ENCODE results near the gene DACH1. TPM values are rescaled to one million over a fixed set of nuclear protein-coding genes. Genes with fewer than 3 reads are reported as not detected.

DACH1 gene
- total RNA-seq, 4 donors from 2014 or later, result 0.38 to 5.8 (median 2.5) TPM

GRCh38 chr13:71721104-71721503 is 145.9 kb downstream of the DACH1 start:
- WGBS, 2 donors, result 94% methylated on average over 1 of the region's 1 CpG
- no peak for TF ChIP-seq CTCF (IDR thresholded peaks at IDR 0.05)
- TF ChIP-seq POLR2A (IDR thresholded peaks at IDR 0.05), result no peak
- no peak for DNase-seq (ENCODE audit: low spot score in 2 of 2)
- intact Hi-C loops (cut with DNase I; ENCODE audit: low total_unique reads), result no loop called here
- no peak overlapping the region for H3K4me3 ChIP-seq (ENCODE audit: low read depth, poor library complexity, severe bottlenecking)

- intact Hi-C loops (cut with DNase I; ENCODE audit: low total_unique reads), result no loop called here
- TF ChIP-seq CTCF (IDR thresholded peaks at IDR 0.05) (no peak), POLR2A (IDR thresholded peaks at IDR 0.05) (no peak)
- no peak for DNase-seq (ENCODE audit: low spot score in 2 of 2)
- WGBS, 2 donors, result 69 to 74% methylated on average over 1 of the region's 1 CpG
- no peak overlapping the region for H3K4me3 ChIP-seq (ENCODE audit: low read depth, poor library complexity, severe bottlenecking)
Measured at GRCh38 chr13:71718931-71719330, 148.1 kb downstream of the DACH1 start.

- TF ChIP-seq POLR2A (IDR thresholded peaks at IDR 0.05) (no peak), CTCF (IDR thresholded peaks at IDR 0.05) (no peak)
- intact Hi-C loops (cut with DNase I; ENCODE audit: low total_unique reads), result no loop called here
- WGBS, 2 donors, result 43 to 44% methylated on average over 2 of the region's 2 CpGs
- DNase-seq (ENCODE audit: low spot score in 2 of 2), result no peak
- H3K4me3 ChIP-seq (ENCODE audit: low read depth, poor library complexity, severe bottlenecking), result no peak overlapping the region
Measured at GRCh38 chr13:71714802-71715375, 152.1 kb downstream of the DACH1 start.

GRCh38 chr13:71712988-71713653 is 153.9 kb downstream of the DACH1 start:
- H3K4me3 ChIP-seq (ENCODE audit: low read depth, poor library complexity, severe bottlenecking), result no peak overlapping the region
- TF ChIP-seq CTCF (IDR thresholded peaks at IDR 0.05), result no peak
- no peak for TF ChIP-seq POLR2A (IDR thresholded peaks at IDR 0.05)
- intact Hi-C loops (cut with DNase I; ENCODE audit: low total_unique reads), result no loop called here
- DNase-seq (ENCODE audit: low spot score in 2 of 2), result no peak
- WGBS, 2 donors, result 29 to 37% methylated on average over 3 of the region's 3 CpGs

- DNase-seq (ENCODE audit: low spot score in 2 of 2), result no peak
- no peak overlapping the region for H3K4me3 ChIP-seq (ENCODE audit: low read depth, poor library complexity, severe bottlenecking)
- intact Hi-C loops (cut with DNase I; ENCODE audit: low total_unique reads), result no loop called here
- TF ChIP-seq POLR2A (IDR thresholded peaks at IDR 0.05), result no peak
- TF ChIP-seq CTCF (IDR thresholded peaks at IDR 0.05), result no peak
- WGBS, 2 donors, result 81 to 82% methylated on average over 4 of the region's 4 CpGs
Measured at GRCh38 chr13:71704656-71705055, 162.3 kb downstream of the DACH1 start.

- no peak for TF ChIP-seq POLR2A (IDR thresholded peaks at IDR 0.05)
- TF ChIP-seq CTCF (IDR thresholded peaks at IDR 0.05), result no peak
- H3K4me3 ChIP-seq (ENCODE audit: low read depth, poor library complexity, severe bottlenecking), result no peak overlapping the region
- no peak for DNase-seq (ENCODE audit: low spot score in 2 of 2)
- intact Hi-C loops (cut with DNase I; ENCODE audit: low total_unique reads), result no loop called here
- 77 to 83% methylated on average over 2 of the region's 2 CpGs for WGBS, 2 donors
Measured at GRCh38 chr13:71703138-71703537, 163.9 kb downstream of the DACH1 start.

Data from lower leg skin (tissue), 4 donors.